ENCODE results near the gene TSEN15.

The TSEN15 gene

GRCh38 chr1:184112176-184112948, 60.8 kb downstream of the TSEN15 start:
- DNase-seq: no peak

DNA sequence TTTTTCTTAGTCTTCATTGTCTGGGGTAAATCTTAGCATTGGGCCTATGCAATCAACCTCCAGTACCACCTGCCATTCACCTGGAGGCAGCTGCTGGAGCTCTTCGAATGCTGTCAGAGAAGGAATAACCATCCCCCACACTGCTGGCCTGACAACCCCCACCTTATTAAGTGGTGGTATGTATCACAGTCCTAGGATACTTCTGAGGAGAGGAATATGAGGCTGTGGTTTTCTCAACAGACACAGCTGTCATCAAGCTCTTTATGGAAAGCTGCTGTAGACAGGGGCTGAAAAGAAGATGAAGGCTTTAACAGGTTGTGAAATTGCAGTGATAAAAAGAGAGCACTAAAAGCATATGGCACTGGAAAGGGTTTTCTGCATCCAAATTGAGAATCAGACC, 61.7 kb downstream of the TSEN15 start:
- no peak for DNase-seq

- DNase-seq: no peak
Measured at GRCh38 chr1:184114818-184115398, 63.4 kb downstream of the TSEN15 start.

GRCh38 chr1:184116287-184116686, 64.8 kb downstream of the TSEN15 start:
- DNase-seq: no peak

DNA sequence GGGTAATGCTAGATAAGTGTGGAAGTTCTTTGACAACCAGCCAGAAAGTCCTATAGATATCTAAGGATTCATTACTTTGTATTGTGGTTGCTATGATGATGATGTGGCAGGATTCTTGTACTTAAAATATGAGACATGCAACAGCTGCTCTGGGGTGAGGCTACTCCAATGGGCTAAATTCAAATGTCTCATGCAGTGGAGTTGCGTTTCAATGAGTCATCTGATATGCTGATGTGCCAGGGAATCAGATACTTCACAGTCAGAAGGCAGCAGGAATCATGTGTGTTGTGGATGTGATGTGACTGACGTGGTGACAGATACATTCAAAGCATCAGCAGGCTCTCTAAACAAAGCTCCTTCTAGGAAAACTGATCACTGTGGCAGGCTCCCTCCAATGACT, 66.5 kb downstream of the TSEN15 start:
- peak; percentile 43 for DNase-seq

All from DMS 273 treated with DMSO at 0.1 percent for 48 hours (cell line).